ENCODE measurements around the gene AVPR2. TPM values are rescaled to one million over a fixed set of nuclear protein-coding genes. Genes with fewer than 3 reads are reported as not detected.

The AVPR2 gene
- total RNA-seq, 1 donor from 2014 or later, result 4.8 TPM

DNA sequence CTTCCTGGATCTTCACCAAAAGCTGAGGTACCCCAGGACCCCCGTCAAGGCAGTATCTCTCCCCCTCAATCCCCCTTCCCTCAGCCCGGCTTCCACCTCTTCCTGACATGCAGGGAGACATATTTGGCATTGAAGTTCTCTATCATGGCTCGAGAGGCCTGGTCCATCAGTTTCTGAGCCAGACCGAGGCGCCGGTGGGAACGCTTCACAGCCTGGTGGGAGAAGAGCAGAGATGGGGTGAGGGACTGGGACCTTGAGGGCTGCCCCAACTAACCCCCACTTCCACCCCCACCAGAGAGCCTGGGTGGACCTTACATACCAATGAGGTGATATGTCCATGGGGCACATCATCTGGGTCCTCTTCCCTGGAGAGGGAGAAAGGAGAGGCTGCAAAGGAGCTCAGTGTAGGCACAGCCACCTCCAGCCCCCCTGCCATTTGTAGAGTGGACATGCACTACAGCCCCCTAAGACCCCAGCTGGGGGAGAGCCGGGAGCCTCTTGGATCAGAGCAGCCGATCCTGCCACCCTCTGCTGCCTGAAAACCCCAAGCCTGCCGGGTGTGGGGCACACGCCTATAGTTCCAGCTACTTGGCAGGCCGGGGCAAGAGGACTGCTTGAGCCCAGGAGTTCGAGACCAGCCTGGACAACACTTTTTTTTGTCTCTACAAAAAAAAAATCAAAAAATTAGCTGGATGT, 27.9 kb downstream of the AVPR2 start:
- Histone ChIP-seq H3K4me1 (peaks cover 0 to 11% of the 10 kb centered on the region in 2 donors), H3K27ac (no peak overlapping the region), H3K9me3 (no peaks in the 10 kb centered on the region), H3K4me3 (no peak overlapping the region), H3K27me3 (no peaks in the 10 kb centered on the region), H3K36me3 (peaks cover 19 to 26% of the 10 kb centered on the region in 2 donors)
- intact Hi-C loops (cut with DNase I), result no loop called here
- TF ChIP-seq, protein P1, sequence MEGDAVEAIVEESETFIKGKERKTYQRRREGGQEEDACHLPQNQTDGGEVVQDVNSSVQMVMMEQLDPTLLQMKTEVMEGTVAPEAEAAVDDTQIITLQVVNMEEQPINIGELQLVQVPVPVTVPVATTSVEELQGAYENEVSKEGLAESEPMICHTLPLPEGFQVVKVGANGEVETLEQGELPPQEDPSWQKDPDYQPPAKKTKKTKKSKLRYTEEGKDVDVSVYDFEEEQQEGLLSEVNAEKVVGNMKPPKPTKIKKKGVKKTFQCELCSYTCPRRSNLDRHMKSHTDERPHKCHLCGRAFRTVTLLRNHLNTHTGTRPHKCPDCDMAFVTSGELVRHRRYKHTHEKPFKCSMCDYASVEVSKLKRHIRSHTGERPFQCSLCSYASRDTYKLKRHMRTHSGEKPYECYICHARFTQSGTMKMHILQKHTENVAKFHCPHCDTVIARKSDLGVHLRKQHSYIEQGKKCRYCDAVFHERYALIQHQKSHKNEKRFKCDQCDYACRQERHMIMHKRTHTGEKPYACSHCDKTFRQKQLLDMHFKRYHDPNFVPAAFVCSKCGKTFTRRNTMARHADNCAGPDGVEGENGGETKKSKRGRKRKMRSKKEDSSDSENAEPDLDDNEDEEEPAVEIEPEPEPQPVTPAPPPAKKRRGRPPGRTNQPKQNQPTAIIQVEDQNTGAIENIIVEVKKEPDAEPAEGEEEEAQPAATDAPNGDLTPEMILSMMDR (IDR thresholded peaks at IDR 0.05), result no peak
- no peak for DNase-seq (ENCODE audit: low spot score in 2 of 2)

DNA sequence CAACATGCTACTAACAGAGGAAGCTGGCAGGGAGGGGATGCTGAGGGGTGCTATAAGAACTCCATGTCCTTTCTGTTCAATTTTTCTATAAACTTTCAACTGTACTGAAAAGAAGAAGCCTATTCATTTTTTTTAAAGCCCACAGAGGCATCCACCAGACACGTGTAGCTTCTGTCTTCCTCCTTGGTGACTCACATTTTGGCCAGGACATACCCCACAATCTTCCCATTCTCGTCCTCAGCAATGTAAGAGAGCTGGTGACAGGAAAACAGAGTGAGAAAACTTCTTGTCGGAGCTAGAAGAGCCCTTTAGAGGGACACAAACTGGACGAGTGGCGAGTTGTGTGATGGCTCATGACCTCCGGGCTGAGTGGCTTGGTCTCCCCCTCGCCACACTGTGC, 29.3 kb downstream of the AVPR2 start:
- intact Hi-C loops (cut with DNase I), result no loop called here
- TF ChIP-seq, protein P1 (IDR thresholded peaks at IDR 0.05), result no peak

DNA sequence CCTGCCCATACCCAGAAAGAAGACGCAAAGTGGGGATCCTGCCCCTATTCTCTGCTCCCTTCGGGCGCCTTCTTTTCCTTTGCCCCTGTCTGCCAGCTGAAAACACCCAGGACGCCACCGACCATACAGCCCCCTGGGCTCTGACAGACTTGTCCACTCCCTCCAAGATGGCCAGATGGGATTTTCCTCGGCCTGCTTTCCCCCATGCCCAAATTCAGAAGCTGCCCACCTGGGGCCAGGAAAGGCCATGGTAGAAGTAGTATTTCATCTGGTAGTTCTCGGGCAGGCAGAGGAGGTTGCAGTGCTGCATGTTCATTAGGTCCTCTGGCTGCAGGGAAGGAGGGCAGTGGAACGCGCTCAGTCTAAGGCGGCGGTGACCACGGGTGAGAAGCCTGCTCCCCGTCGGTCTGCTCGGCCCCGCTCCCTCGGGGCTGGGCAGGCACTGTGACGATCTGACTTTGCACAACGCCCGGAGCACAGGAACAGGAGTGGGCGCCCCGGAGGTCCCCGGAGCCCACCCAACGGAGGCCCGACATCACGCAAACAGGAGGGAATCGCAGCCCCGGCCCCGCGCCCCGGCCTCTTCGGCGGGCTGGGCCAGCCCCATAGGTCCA, 29.8 kb downstream of the AVPR2 start:
- Histone ChIP-seq H3K9me3 (no peaks in the 10 kb centered on the region), H3K36me3 (peaks cover 19 to 26% of the 10 kb centered on the region in 2 donors), H3K4me3 (peak overlapping the region; percentile 82 to 93), H3K27me3 (no peaks in the 10 kb centered on the region), H3K27ac (peak overlapping the region; percentile 18 to 49), H3K4me1 (peaks cover 0 to 9% of the 10 kb centered on the region in 2 donors)
- TF ChIP-seq, protein P1 (IDR thresholded peaks at IDR 0.05), result no peak
- intact Hi-C loops (cut with DNase I), result no loop called here
- no peak for DNase-seq (ENCODE audit: low spot score in 2 of 2)

More for the DNA sequence above, 29.3 kb downstream of the AVPR2 start:
- H3K4me1 ChIP-seq, result peaks cover 0 to 11% of the 10 kb centered on the region in 2 donors
- no peak overlapping the region for H3K27ac ChIP-seq
- H3K9me3 ChIP-seq, result no peaks in the 10 kb centered on the region
- DNase-seq (ENCODE audit: low spot score in 2 of 2), result no peak
- no peaks in the 10 kb centered on the region for H3K27me3 ChIP-seq
- peak overlapping the region; percentile 82 to 93 for H3K4me3 ChIP-seq
- peaks cover 19 to 26% of the 10 kb centered on the region in 2 donors for H3K36me3 ChIP-seq

DNA sequence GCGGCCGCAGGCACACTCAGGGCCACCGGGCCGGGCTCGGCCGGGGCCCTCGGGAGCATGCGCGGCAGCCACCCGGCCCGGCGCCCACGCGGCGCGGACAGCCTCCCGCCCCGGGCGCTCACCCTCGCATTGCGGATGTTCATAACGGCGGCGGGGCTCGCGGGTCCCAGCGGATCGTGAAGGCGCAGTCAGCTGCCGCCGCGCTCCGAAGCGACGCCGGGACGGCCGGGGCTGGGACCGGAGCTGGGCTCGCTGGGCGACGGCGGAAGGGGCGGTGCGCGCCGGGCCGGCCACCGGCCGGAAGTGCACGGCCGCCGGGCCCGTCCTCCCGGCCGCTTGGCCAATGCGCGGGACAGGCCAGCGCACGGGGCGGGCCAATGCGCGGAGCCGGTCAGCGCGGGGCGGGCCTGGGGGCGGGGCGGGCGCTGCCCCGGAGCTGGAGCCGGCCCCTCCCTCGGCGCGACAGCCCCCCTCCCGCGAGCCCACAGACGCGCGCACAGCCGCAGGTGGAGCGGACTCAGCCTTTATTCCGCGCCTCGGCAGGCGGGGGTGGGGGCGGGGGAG, 30.4 kb downstream of the AVPR2 start, which contains the start of gene NAA10:
Gene NAA10 (minus strand): TSS at position 276 of the 564 bp plus-strand sequence. CDS start 133 bp downstream, at position 143.
- DNase-seq (ENCODE audit: low spot score in 2 of 2), result peak in 1 of 2 donors; percentile 84
- intact Hi-C loops (cut with DNase I), result no loop called here
- no peaks in the 10 kb centered on the region for H3K9me3 ChIP-seq
- peaks cover 19 to 25% of the 10 kb centered on the region in 2 donors for H3K36me3 ChIP-seq
- H3K4me1 ChIP-seq, result peaks cover 0 to 9% of the 10 kb centered on the region in 2 donors
- TF ChIP-seq, protein P1 (IDR thresholded peaks at IDR 0.05), result no peak
- H3K27me3 ChIP-seq, result no peaks in the 10 kb centered on the region
- H3K4me3 ChIP-seq, result peak within 1 kb of the TSS; percentile 82 to 93
- peak within 1 kb of the TSS; percentile 18 to 49 for H3K27ac ChIP-seq

DNA sequence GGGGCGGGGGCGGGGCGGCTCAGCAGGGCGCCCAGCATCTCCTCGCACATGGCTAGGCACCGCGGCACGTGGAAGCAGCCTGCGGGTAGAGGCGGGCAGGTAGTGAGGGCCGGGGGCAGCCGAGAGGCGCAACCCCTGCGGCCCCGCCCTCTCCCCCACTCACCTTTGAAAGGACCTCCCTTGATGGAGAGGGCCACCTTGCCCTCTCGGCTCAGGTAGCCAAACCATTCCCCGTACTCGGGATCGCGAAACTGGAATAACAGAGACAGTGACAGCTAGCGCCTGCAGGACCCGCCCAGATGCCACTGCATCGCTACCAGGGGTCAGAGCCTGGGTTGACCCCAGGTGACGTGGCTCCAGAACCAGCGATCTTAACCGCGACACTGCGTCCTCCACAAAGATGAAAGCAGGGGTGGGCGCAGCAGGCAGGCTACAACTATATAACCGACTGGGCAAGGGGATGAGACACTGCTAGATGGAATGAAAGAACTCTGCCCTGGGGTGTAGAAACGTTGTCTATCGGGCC, 30.9 kb downstream of the AVPR2 start:
- Histone ChIP-seq H3K36me3 (peaks cover 18 to 19% of the 10 kb centered on the region in 2 donors), H3K9me3 (no peaks in the 10 kb centered on the region), H3K4me1 (peaks cover 0 to 9% of the 10 kb centered on the region in 2 donors), H3K27me3 (no peaks in the 10 kb centered on the region), H3K4me3 (peak overlapping the region; percentile 82 to 93), H3K27ac (no peak overlapping the region)
- intact Hi-C loops (cut with DNase I), result no loop called here
- no peak for DNase-seq (ENCODE audit: low spot score in 2 of 2)
- TF ChIP-seq, protein P1 (IDR thresholded peaks at IDR 0.05), result no peak
